Measurements from ENCODE around the gene WFDC2. TPM values are rescaled to one million over a fixed set of nuclear protein-coding genes. Genes with fewer than 3 reads are reported as not detected.
A peak's percentile ranks its signal among the peaks of the same experiment; 100 is the strongest.

The WFDC2 gene
- total and polyA plus RNA-seq, 2 of the 8 experiments (the other 6 are each of a cell fraction or from before 2014, with no cell fraction given), result 77.9 to 137 TPM

DNA sequence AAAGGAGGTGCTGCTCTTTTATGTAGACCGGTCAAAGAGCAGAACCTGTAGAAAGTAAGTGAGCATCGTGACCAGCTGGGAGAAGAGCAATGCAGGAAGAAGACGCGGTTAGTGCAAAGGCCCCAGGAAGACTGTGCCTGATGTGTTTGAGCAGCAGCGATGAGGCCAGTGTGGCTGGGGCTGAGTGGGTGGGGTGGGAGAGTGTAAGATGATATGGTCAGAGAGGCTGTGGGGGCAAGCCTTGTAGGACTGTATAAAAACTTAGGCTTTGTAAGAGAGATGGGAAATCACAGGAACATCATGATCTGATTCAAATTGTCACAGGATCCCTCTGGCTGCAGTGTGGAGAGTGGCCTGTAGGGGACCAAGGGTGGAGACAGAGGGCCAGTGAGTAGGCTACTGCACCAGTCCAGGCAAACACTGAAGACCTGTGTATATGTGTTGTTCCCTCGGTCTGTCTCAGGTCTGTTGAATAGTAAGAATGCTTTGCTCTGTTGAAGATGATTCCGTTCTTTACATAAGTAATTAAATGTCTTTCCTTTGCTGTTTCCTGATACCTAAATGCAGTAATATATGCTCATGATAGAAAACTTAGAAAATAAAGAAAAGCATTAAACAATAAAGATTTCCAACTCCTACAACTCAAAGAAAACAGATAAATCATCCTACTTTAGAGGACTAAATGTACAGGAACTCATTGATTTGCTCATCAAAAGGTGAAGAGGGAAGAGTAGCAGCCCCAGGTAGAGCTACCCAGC is 23.6 kb upstream of the WFDC2 start:
- Histone ChIP-seq H3K9me3 (ENCODE audit: insufficient read depth in 2 of 2, low read depth in 1 of 2, low read length in 1 of 2) (no peaks in the 10 kb centered on the region), H3K79me1 (ENCODE audit: low read depth, low read length) (no peaks in the 10 kb centered on the region), H3K27me3 (replicated peaks in 1 of 4; ENCODE audit: control insufficient read depth in 3 of 4, extremely low read depth in 1 of 4, insufficient read depth in 3 of 4, low read length in 3 of 4) (no peaks in the 10 kb centered on the region), H3K79me2 (ENCODE audit: control insufficient read depth in 1 of 2, insufficient read depth in 2 of 2, low read length in 2 of 2) (no peaks in the 10 kb centered on the region), H2BK20ac (ENCODE audit: low read length) (no peak overlapping the region), H3K23ac (ENCODE audit: insufficient read length) (no peak overlapping the region), H3K4ac (replicated peaks; ENCODE audit: insufficient read length, low read depth, low read length) (no peak overlapping the region), H4K20me1 (replicated peaks in 1 of 2; ENCODE audit: control insufficient read depth in 1 of 2, insufficient read depth in 2 of 2, low read length in 2 of 2) (no peaks in the 10 kb centered on the region), H4K91ac (replicated peaks; ENCODE audit: insufficient read length, low read length) (no peak overlapping the region), H4K5ac (ENCODE audit: insufficient read length, low read depth, low read length) (no peak overlapping the region), H3K4me1 (replicated peaks in 1 of 4; ENCODE audit: control insufficient read depth in 3 of 4, insufficient read depth in 4 of 4, low read length in 3 of 4) (no peaks in the 10 kb centered on the region), H2BK5ac (ENCODE audit: low read depth, low read length) (no peak overlapping the region), H2AK5ac (ENCODE audit: low read depth, low read length) (no peak overlapping the region), H3K9ac (replicated peaks in 1 of 4; ENCODE audit: extremely low read depth in 1 of 4, low read depth in 3 of 4, low read length in 3 of 4) (no peak overlapping the region), H3K23me2 (ENCODE audit: low read depth, low read length) (no peaks in the 10 kb centered on the region), H3K14ac (ENCODE audit: insufficient read length) (no peak overlapping the region), H3K18ac (ENCODE audit: extremely low read depth, low read length) (no peak overlapping the region), H2AFZ (ENCODE audit: low read length) (no peak overlapping the region), H3K36me3 (ENCODE audit: control insufficient read depth in 2 of 4, insufficient read depth in 4 of 4, low read length in 3 of 4) (no peaks in the 10 kb centered on the region), H2BK15ac (ENCODE audit: low read length) (no peak overlapping the region), H2BK12ac (ENCODE audit: low read depth, low read length) (no peak overlapping the region), H3K56ac (replicated peaks; ENCODE audit: insufficient read length, low read depth, low read length) (no peak overlapping the region), H3K4me3 (ENCODE audit: extremely low read depth in 1 of 4, insufficient read depth in 2 of 4, low read depth in 3 of 4, low read length in 4 of 4) (no peak overlapping the region), H4K8ac (ENCODE audit: extremely low read depth, insufficient read depth, low read length) (no peak overlapping the region), H3K27ac (ENCODE audit: low read depth, low read length) (no peak overlapping the region), H3K4me2 (ENCODE audit: insufficient read depth in 1 of 2, low read depth in 2 of 2, low read length in 2 of 2) (no peak overlapping the region), H2BK120ac (replicated peaks; ENCODE audit: low read depth, low read length) (no peak overlapping the region)
- CTCF ChIA-PET (ENCODE audit: partially characterized antibody), result interaction anchor here (0.6 to 16.4 kb wide), 19 partner anchors 11 to 325 kb away, joined by 3 to 317 read pairs (median 5); partner anchors contain the start of genes SYS1 and WFDC2
- POLR2A ChIA-PET (ENCODE audit: partially characterized antibody), result interaction anchor here (1.0 to 1.5 kb wide), 5 partner anchors 9 to 152 kb away, joined by 3 to 6 read pairs (median 4); partner anchors contain the start of gene WFDC2
- 64% methylated on average over 7 of the region's 7 CpGs; no CpG with 5 or more reads in 1 of the 2 experiments for WGBS, 2 experiments (ENCODE audit: extremely low coverage in 1 of 2, insufficient coverage in 1 of 2, insufficient read length in 1 of 2, insufficient replicate concordance in 2 of 2, low coverage in 1 of 2, low lambda C conversion rate in 2 of 2, missing lambda C conversion rate in 1 of 2)
- TF ChIP-seq RAD21 (IDR thresholded peaks at IDR 0.05 in 1 of 2, conservative IDR thresholded peaks at IDR 0.05 in 1 of 2; ENCODE audit: low read depth in 2 of 2, low read length in 2 of 2) (peak; percentile 30 to 44; a peak in 3 of 4 replicates), HDAC2 (IDR thresholded peaks at IDR 0.05; ENCODE audit: borderline replicate concordance in 1 of 2, low read depth in 2 of 2, low read length in 2 of 2) (no peak)
- TF ChIP-seq, protein P1, sequence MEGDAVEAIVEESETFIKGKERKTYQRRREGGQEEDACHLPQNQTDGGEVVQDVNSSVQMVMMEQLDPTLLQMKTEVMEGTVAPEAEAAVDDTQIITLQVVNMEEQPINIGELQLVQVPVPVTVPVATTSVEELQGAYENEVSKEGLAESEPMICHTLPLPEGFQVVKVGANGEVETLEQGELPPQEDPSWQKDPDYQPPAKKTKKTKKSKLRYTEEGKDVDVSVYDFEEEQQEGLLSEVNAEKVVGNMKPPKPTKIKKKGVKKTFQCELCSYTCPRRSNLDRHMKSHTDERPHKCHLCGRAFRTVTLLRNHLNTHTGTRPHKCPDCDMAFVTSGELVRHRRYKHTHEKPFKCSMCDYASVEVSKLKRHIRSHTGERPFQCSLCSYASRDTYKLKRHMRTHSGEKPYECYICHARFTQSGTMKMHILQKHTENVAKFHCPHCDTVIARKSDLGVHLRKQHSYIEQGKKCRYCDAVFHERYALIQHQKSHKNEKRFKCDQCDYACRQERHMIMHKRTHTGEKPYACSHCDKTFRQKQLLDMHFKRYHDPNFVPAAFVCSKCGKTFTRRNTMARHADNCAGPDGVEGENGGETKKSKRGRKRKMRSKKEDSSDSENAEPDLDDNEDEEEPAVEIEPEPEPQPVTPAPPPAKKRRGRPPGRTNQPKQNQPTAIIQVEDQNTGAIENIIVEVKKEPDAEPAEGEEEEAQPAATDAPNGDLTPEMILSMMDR (IDR thresholded peaks at IDR 0.05; ENCODE audit: control extremely low read depth in 1 of 3, insufficient read depth in 1 of 3, low read depth in 1 of 3, low read length in 3 of 3), result peak; percentile 59 to 85 (median 81)
- DNase-seq (ENCODE audit: low read depth in 1 of 2, low spot score in 2 of 2) (peak in 1 of 2 experiments; percentile 81), FAIRE-seq (no peak)

Measured in H1 (cell line).